ENCODE data around the gene LGR4. TPM values are rescaled to one million over a fixed set of nuclear protein-coding genes. Genes with fewer than 3 reads are reported as not detected.

Gene LGR4
- total RNA-seq, 5 donors from 2014 or later (not counting 1 experiment from before 2014, with no cell fraction given), result 0.68 to 2.4 (median 1.2) TPM

DNA sequence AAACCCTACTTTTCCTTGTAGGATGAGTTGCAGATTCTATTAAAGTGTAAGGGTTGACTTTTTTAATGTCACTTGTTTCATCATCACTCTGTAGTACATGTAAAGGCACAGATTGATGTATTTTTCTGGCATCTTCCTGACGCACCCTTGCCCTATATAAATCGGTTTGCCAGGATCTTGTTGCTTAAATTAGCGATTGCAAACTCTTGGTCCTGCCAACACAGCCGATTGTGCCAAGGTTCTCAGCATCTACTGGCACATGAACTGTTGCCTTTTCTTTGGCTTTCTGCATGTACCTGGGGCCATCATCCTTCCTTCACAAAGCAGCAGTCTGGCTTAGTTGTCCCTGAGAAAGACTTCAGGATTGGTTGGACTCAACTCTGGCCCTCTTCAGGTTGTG is 41.5 kb upstream of the LGR4 start:
- H3K27me3 ChIP-seq (replicated peaks in 1 of 2; ENCODE audit: control insufficient read depth in 2 of 2, extremely low read depth in 1 of 2, insufficient read depth in 2 of 2, low read length in 1 of 2), result peaks cover 0 to 8% of the 10 kb centered on the region in 2 experiments
- no peak overlapping the region for H3K27ac Mint-ChIP-seq
- ChIA-PET CTCF (interaction anchor here in 1 of 2 donors (1.1 kb wide), 1 partner anchor 18 kb away, joined by 3 read pairs; no protein-coding TSS in a partner anchor), POLR2A (no interaction called here)
- H3K27ac ChIP-seq (ENCODE audit: low read length), result no peak overlapping the region
- peaks cover 3% of the 10 kb centered on the region for H3K36me3 Mint-ChIP-seq
- no peaks in the 10 kb centered on the region for H3K4me1 ChIP-seq (ENCODE audit: control insufficient read depth in 1 of 2, extremely low read depth in 1 of 2, insufficient read depth in 2 of 2, low read length in 2 of 2)
- peaks cover 0 to 4% (median 0%) of the 10 kb centered on the region in 3 donors for H3K9me3 Mint-ChIP-seq
- H3K27me3 Mint-ChIP-seq, result peaks cover 9 to 11% of the 10 kb centered on the region in 2 donors
- no peaks in the 10 kb centered on the region for H3K36me3 ChIP-seq (ENCODE audit: control insufficient read depth in 2 of 2, extremely low read depth in 1 of 2, insufficient read depth in 1 of 2, low read length in 1 of 2)
- H3K4me1 Mint-ChIP-seq, result peaks cover 0 to 4% (median 0%) of the 10 kb centered on the region in 3 donors
- DNase-seq, result no peak
- no peak for ATAC-seq (replicated peaks in 1 of 4)
- 98% methylated on average over 4 of the region's 4 CpGs for WGBS (ENCODE audit: insufficient coverage)
- no peak overlapping the region for H3K4me3 Mint-ChIP-seq
- no peak overlapping the region for H3K4me3 ChIP-seq (ENCODE audit: control insufficient read depth in 1 of 2, extremely low read depth in 1 of 2, low read length in 1 of 2)
- H3K9me3 ChIP-seq, result peaks cover 3% of the 10 kb centered on the region

GRCh38 chr11:27513389-27513788 is 40.8 kb upstream of the LGR4 start:
- peaks cover 3% of the 10 kb centered on the region for H3K36me3 Mint-ChIP-seq
- DNase-seq (no peak), ATAC-seq (replicated peaks in 1 of 4) (no peak)
- H3K4me3 Mint-ChIP-seq, result no peak overlapping the region
- CTCF ChIA-PET, result interaction anchor here (0.6 to 1.1 kb wide), 2 partner anchors 17 to 1013 kb away, joined by 3 read pairs; no protein-coding TSS in a partner anchor
- 94% methylated on average over 2 of the region's 2 CpGs for WGBS (ENCODE audit: insufficient coverage)
- peaks cover 4 to 7% of the 10 kb centered on the region in 2 donors for H3K27me3 Mint-ChIP-seq
- peaks cover 3 to 11% (median 5%) of the 10 kb centered on the region in 3 donors for H3K4me1 Mint-ChIP-seq
- H3K27me3 ChIP-seq (replicated peaks in 1 of 2; ENCODE audit: control insufficient read depth in 2 of 2, extremely low read depth in 1 of 2, insufficient read depth in 2 of 2, low read length in 1 of 2), result peaks cover 0 to 8% of the 10 kb centered on the region in 2 experiments
- no peak overlapping the region for H3K27ac ChIP-seq (ENCODE audit: low read length)
- POLR2A ChIA-PET, result no interaction called here
- H3K36me3 ChIP-seq (ENCODE audit: control insufficient read depth in 2 of 2, extremely low read depth in 1 of 2, insufficient read depth in 1 of 2, low read length in 1 of 2), result no peaks in the 10 kb centered on the region
- H3K9me3 ChIP-seq, result peaks cover 3% of the 10 kb centered on the region
- peaks cover 0 to 4% (median 0%) of the 10 kb centered on the region in 3 donors for H3K9me3 Mint-ChIP-seq
- no peak overlapping the region for H3K4me3 ChIP-seq (ENCODE audit: control insufficient read depth in 1 of 2, extremely low read depth in 1 of 2, low read length in 1 of 2)
- H3K27ac Mint-ChIP-seq, result no peak overlapping the region
- H3K4me1 ChIP-seq (ENCODE audit: control insufficient read depth in 1 of 2, extremely low read depth in 1 of 2, insufficient read depth in 2 of 2, low read length in 2 of 2), result no peaks in the 10 kb centered on the region

DNA sequence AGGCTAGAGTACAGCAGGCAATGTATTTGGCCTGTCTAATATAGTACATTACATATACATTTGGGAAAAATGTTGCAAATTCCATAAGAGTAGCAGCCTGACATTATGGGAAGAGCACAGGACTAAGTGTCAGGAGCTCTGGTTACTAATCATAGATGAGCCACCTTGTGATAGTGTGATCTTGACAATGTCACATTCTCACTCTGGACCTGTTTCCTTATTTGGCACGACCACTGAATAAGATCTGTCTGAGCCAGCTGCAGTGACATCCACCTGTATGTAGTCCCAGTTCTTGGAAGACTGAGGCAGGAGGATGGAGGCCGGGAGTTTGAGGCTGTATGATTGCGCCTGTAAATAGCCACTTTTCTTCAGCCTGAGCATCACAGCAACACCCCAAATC is 39.6 kb upstream of the LGR4 start:
- H3K36me3 Mint-ChIP-seq, result peaks cover 3% of the 10 kb centered on the region
- H3K27ac Mint-ChIP-seq, result no peak overlapping the region
- peaks cover 14 to 22% (median 14%) of the 10 kb centered on the region in 3 donors for H3K4me1 Mint-ChIP-seq
- peaks cover 0 to 5% of the 10 kb centered on the region in 2 experiments for H3K4me1 ChIP-seq (ENCODE audit: control insufficient read depth in 1 of 2, extremely low read depth in 1 of 2, insufficient read depth in 2 of 2, low read length in 2 of 2)
- ChIA-PET CTCF (no interaction called here), POLR2A (no interaction called here)
- no peaks in the 10 kb centered on the region for H3K27me3 Mint-ChIP-seq
- no peak overlapping the region for H3K4me3 ChIP-seq (ENCODE audit: control insufficient read depth in 1 of 2, extremely low read depth in 1 of 2, low read length in 1 of 2)
- H3K36me3 ChIP-seq (ENCODE audit: control insufficient read depth in 2 of 2, extremely low read depth in 1 of 2, insufficient read depth in 1 of 2, low read length in 1 of 2), result no peaks in the 10 kb centered on the region
- no peak overlapping the region for H3K27ac ChIP-seq (ENCODE audit: low read length)
- H3K9me3 Mint-ChIP-seq, result peaks cover 0 to 4% (median 0%) of the 10 kb centered on the region in 3 donors
- H3K4me3 Mint-ChIP-seq, result no peak overlapping the region
- H3K9me3 ChIP-seq, result peaks cover 3% of the 10 kb centered on the region
- ATAC-seq (replicated peaks in 1 of 4) (no peak), DNase-seq (no peak)
- 75% methylated on average over 1 of the region's 3 CpGs for WGBS (ENCODE audit: insufficient coverage)
- peaks cover 0 to 4% of the 10 kb centered on the region in 2 experiments for H3K27me3 ChIP-seq (replicated peaks in 1 of 2; ENCODE audit: control insufficient read depth in 2 of 2, extremely low read depth in 1 of 2, insufficient read depth in 2 of 2, low read length in 1 of 2)

- Mint-ChIP-seq H3K36me3 (peaks cover 3% of the 10 kb centered on the region), H3K4me1 (peaks cover 28 to 41% (median 30%) of the 10 kb centered on the region in 3 donors), H3K9me3 (peaks cover 0 to 4% (median 0%) of the 10 kb centered on the region in 3 donors), H3K27me3 (no peaks in the 10 kb centered on the region), H3K27ac (no peak overlapping the region), H3K4me3 (no peak overlapping the region)
- POLR2A ChIA-PET, result no interaction called here
- ATAC-seq (replicated peaks in 1 of 4) (no peak), DNase-seq (no peak)
- peaks cover under 1% of the 10 kb centered on the region for H3K9me3 ChIP-seq
- no peak overlapping the region for H3K4me3 ChIP-seq (ENCODE audit: control insufficient read depth in 1 of 2, extremely low read depth in 1 of 2, low read length in 1 of 2)
- no peak overlapping the region for H3K27ac ChIP-seq (ENCODE audit: low read length)
- H3K36me3 ChIP-seq (ENCODE audit: control insufficient read depth in 2 of 2, extremely low read depth in 1 of 2, insufficient read depth in 1 of 2, low read length in 1 of 2), result no peaks in the 10 kb centered on the region
- peaks cover 6 to 15% of the 10 kb centered on the region in 2 experiments for H3K4me1 ChIP-seq (ENCODE audit: control insufficient read depth in 1 of 2, extremely low read depth in 1 of 2, insufficient read depth in 2 of 2, low read length in 2 of 2)
- WGBS (ENCODE audit: insufficient coverage), result 80% methylated on average over 1 of the region's 4 CpGs
- CTCF ChIA-PET, result interaction anchor here (0.6 kb wide), 2 partner anchors 15 to 196 kb away, joined by 3 read pairs; no protein-coding TSS in a partner anchor
- H3K27me3 ChIP-seq (replicated peaks in 1 of 2; ENCODE audit: control insufficient read depth in 2 of 2, extremely low read depth in 1 of 2, insufficient read depth in 2 of 2, low read length in 1 of 2), result no peaks in the 10 kb centered on the region
Observed at GRCh38 chr11:27509908-27510307, 37.3 kb upstream of the LGR4 start.

GRCh38 chr11:27507557-27508322 is 35.1 kb upstream of the LGR4 start:
- no peaks in the 10 kb centered on the region for H3K9me3 Mint-ChIP-seq
- peaks cover 7% of the 10 kb centered on the region for H3K36me3 Mint-ChIP-seq
- peaks cover 44 to 52% (median 45%) of the 10 kb centered on the region in 3 donors for H3K4me1 Mint-ChIP-seq
- CTCF ChIA-PET, result interaction anchor here (0.8 to 1.4 kb wide), 3 partner anchors 8 to 327 kb away, joined by 3 to 4 read pairs (median 3); no protein-coding TSS in a partner anchor
- ATAC-seq (replicated peaks in 1 of 4) (no peak), DNase-seq (peak in 1 of 35 experiments; percentile 9)
- peak overlapping the region; percentile 99 to 100 (median 100) for H3K4me3 Mint-ChIP-seq
- Histone ChIP-seq H3K4me1 (ENCODE audit: control insufficient read depth in 1 of 2, extremely low read depth in 1 of 2, insufficient read depth in 2 of 2, low read length in 2 of 2) (peaks cover 12 to 15% of the 10 kb centered on the region in 2 experiments), H3K36me3 (ENCODE audit: control insufficient read depth in 2 of 2, extremely low read depth in 1 of 2, insufficient read depth in 1 of 2, low read length in 1 of 2) (no peaks in the 10 kb centered on the region), H3K27ac (ENCODE audit: low read length) (peak overlapping the region; percentile 96), H3K4me3 (ENCODE audit: control insufficient read depth in 1 of 2, extremely low read depth in 1 of 2, low read length in 1 of 2) (peak overlapping the region in 1 of 2 donors; percentile 79), H3K27me3 (replicated peaks in 1 of 2; ENCODE audit: control insufficient read depth in 2 of 2, extremely low read depth in 1 of 2, insufficient read depth in 2 of 2, low read length in 1 of 2) (no peaks in the 10 kb centered on the region), H3K9me3 (no peaks in the 10 kb centered on the region)
- 100% methylated on average over 3 of the region's 4 CpGs for WGBS (ENCODE audit: insufficient coverage)
- POLR2A ChIA-PET, result interaction anchor here in 1 of 2 donors (0.5 kb wide), 1 partner anchor 12 kb away, joined by 3 read pairs; no protein-coding TSS in a partner anchor
- H3K27me3 Mint-ChIP-seq, result no peaks in the 10 kb centered on the region
- H3K27ac Mint-ChIP-seq, result peak overlapping the region; percentile 96 to 99
